ENCODE results near the gene VEGFB. TPM values are rescaled to one million over a fixed set of nuclear protein-coding genes. Genes with fewer than 3 reads are reported as not detected.

Gene VEGFB
- total RNA-seq, 2 donors from 2014 or later: 25.9 to 59.5 TPM

GRCh38 chr11:64283092-64283491, 48.7 kb downstream of the VEGFB start:
- intact Hi-C loops (cut with DNase I): no loop called here
- no peak overlapping the region for H3K4me3 ChIP-seq
- H3K9ac ChIP-seq (ENCODE audit: low read depth in 2 of 2, low read length in 2 of 2): peak overlapping the region; percentile 17 to 73
- no peak for DNase-seq
- TF ChIP-seq, protein P1, sequence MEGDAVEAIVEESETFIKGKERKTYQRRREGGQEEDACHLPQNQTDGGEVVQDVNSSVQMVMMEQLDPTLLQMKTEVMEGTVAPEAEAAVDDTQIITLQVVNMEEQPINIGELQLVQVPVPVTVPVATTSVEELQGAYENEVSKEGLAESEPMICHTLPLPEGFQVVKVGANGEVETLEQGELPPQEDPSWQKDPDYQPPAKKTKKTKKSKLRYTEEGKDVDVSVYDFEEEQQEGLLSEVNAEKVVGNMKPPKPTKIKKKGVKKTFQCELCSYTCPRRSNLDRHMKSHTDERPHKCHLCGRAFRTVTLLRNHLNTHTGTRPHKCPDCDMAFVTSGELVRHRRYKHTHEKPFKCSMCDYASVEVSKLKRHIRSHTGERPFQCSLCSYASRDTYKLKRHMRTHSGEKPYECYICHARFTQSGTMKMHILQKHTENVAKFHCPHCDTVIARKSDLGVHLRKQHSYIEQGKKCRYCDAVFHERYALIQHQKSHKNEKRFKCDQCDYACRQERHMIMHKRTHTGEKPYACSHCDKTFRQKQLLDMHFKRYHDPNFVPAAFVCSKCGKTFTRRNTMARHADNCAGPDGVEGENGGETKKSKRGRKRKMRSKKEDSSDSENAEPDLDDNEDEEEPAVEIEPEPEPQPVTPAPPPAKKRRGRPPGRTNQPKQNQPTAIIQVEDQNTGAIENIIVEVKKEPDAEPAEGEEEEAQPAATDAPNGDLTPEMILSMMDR (IDR thresholded peaks at IDR 0.05): no peak
- no peaks in the 10 kb centered on the region for H3K36me3 ChIP-seq
- H3K27ac ChIP-seq: peak overlapping the region; percentile 17
- H3K27me3 ChIP-seq: no peaks in the 10 kb centered on the region
- H3K9me3 ChIP-seq: no peaks in the 10 kb centered on the region
- H3K4me1 ChIP-seq: peaks cover 11% of the 10 kb centered on the region

GRCh38 chr11:64284048-64284961, 49.9 kb downstream of the VEGFB start, which contains the start of gene BAD:
Gene BAD, minus strand, starts transcription at chr11:64284665. Its CDS starts 297 bp downstream, at chr11:64284368.
- H3K9ac ChIP-seq (ENCODE audit: low read depth in 2 of 2, low read length in 2 of 2): peak within 1 kb of the TSS; percentile 88 to 94
- H3K27me3 ChIP-seq: no peaks in the 10 kb centered on the region
- no peaks in the 10 kb centered on the region for H3K9me3 ChIP-seq
- peak; percentile 97 for DNase-seq
- peaks cover 11% of the 10 kb centered on the region for H3K4me1 ChIP-seq
- intact Hi-C loops (cut with DNase I): no loop called here
- H3K36me3 ChIP-seq: no peaks in the 10 kb centered on the region
- TF ChIP-seq, protein P1 (IDR thresholded peaks at IDR 0.05): no peak
- peak within 1 kb of the TSS; percentile 77 for H3K4me3 ChIP-seq
- H3K27ac ChIP-seq: peak within 1 kb of the TSS; percentile 96

GRCh38 chr11:64284962-64285884, 50.8 kb downstream of the VEGFB start, which contains the start of gene GPR137:
Gene GPR137, plus strand, starts transcription at chr11:64285848. Its CDS starts 677 bp downstream, at chr11:64286525.
- Histone ChIP-seq H3K27me3 (peaks cover 2% of the 10 kb centered on the region), H3K4me1 (peaks cover 11% of the 10 kb centered on the region), H3K36me3 (no peaks in the 10 kb centered on the region), H3K9me3 (no peaks in the 10 kb centered on the region), H3K9ac (ENCODE audit: low read depth in 2 of 2, low read length in 2 of 2) (peak within 1 kb of the TSS; percentile 88 to 94), H3K27ac (peak within 1 kb of the TSS; percentile 96), H3K4me3 (peak within 1 kb of the TSS; percentile 77)
- peak; percentile 91 for DNase-seq
- TF ChIP-seq, protein P1 (IDR thresholded peaks at IDR 0.05): no peak
- intact Hi-C loops (cut with DNase I): no loop called here

- Histone ChIP-seq H3K27ac (peak overlapping the region; percentile 96), H3K4me3 (peak overlapping the region; percentile 77), H3K36me3 (no peaks in the 10 kb centered on the region), H3K9ac (ENCODE audit: low read depth in 2 of 2, low read length in 2 of 2) (peak overlapping the region; percentile 84 to 88), H3K9me3 (no peaks in the 10 kb centered on the region), H3K27me3 (peaks cover 12% of the 10 kb centered on the region), H3K4me1 (peaks cover 11% of the 10 kb centered on the region)
- intact Hi-C loops (cut with DNase I): no loop called here
- no peak for DNase-seq
- TF ChIP-seq, protein P1 (IDR thresholded peaks at IDR 0.05): no peak
These were observed 51.8 kb downstream of the VEGFB start for GRCh38 chr11:64285885-64286800.
